ENCODE data around the gene STEAP1B.
"Not testable (repeated sequence)": the region's sequence is repeated elsewhere in the genome, so short reads cannot be mapped to it uniquely, and the experiment has no call there.

DNA sequence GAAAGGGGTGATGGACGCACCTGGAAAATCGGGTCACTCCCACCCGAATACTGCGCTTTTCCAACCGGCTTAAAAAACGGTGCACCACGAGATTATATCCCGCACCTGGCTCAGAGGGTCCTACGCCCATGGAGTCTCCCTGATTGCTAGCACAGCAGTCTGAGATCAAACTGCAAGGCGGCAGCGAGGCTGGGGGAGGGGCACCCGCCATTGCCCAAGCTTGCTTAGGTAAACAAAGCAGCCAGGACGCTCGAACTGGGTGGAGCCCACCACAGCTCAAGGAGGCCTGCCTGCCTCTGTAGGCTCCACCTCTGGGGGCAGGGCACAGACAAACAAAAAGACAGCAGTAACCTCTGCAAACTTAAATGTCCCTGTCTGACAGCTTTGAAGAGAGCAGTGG is 28.5 kb upstream of the STEAP1B start:
- not testable (repeated sequence) for TF ChIP-seq EZH2 (IDR thresholded peaks at IDR 0.05); POLR2AphosphoS5 (IDR thresholded peaks at IDR 0.05; ENCODE audit: borderline replicate concordance, low read depth, low read length); FOXP2 (optimal IDR thresholded peaks at IDR 0.05; ENCODE audit: control extremely low read depth, extremely low read length, insufficient read depth)
